ENCODE results near the gene PORCN. TPM values are rescaled to one million over a fixed set of nuclear protein-coding genes. Genes with fewer than 3 reads are reported as not detected.

Gene PORCN
- total RNA-seq, result 6.5 and 8.4 TPM in 2 replicates

DNA sequence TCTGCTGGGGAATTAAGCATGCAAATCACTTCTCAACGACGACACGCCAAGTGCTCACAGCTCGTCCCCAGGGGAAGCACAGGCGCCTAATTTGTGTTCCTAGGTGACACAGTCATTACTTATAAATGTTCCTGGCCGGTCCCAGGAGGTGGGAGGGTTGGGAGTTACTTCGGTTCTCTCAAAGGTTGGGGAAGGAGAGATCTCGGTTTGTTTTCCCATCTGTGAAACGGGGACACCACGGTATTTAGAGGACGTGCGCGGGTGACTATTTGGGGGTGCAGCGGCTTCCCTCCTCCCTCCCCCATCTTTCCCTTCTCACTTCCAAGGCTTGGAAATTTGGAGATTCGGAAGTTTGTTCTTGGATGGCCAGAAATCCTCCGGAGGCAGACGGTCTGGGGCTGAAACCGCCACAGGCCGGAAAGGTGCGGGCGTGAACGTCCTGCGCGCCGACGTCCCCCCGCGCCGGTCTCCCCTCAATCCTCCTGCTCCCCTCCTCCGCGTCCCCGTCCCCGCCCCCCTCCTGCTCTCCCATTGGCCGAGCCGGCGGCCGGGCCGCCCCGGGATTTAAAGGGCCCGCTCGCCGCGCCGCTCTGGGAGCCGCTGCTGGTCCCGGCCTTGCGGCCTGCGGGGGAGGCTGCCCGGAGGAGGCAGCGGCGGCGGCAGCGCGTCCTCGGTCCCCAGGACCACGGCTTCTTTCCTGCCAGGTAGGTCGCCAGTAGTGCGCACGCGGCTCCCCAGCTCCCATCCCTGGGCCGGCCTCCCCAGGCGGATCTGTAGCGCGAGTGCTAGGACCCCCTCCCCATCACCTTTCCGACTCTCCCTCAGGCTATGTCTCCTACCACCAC lies at the start of gene PORCN:
TSS of gene PORCN (plus strand) at position 593 of the 845 bp plus-strand sequence. CDS start 829 bp downstream, outside the sequence.
- peak; percentile 68 for DNase-seq (ENCODE audit: low read depth)
- TF ChIP-seq, protein P1, sequence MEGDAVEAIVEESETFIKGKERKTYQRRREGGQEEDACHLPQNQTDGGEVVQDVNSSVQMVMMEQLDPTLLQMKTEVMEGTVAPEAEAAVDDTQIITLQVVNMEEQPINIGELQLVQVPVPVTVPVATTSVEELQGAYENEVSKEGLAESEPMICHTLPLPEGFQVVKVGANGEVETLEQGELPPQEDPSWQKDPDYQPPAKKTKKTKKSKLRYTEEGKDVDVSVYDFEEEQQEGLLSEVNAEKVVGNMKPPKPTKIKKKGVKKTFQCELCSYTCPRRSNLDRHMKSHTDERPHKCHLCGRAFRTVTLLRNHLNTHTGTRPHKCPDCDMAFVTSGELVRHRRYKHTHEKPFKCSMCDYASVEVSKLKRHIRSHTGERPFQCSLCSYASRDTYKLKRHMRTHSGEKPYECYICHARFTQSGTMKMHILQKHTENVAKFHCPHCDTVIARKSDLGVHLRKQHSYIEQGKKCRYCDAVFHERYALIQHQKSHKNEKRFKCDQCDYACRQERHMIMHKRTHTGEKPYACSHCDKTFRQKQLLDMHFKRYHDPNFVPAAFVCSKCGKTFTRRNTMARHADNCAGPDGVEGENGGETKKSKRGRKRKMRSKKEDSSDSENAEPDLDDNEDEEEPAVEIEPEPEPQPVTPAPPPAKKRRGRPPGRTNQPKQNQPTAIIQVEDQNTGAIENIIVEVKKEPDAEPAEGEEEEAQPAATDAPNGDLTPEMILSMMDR (IDR thresholded peaks at IDR 0.05; ENCODE audit: insufficient read depth, low read depth, low read length), result no peak
- peak within 1 kb of the TSS; percentile 79 for H3K4me3 ChIP-seq (ENCODE audit: low read depth, low read length)

DNA sequence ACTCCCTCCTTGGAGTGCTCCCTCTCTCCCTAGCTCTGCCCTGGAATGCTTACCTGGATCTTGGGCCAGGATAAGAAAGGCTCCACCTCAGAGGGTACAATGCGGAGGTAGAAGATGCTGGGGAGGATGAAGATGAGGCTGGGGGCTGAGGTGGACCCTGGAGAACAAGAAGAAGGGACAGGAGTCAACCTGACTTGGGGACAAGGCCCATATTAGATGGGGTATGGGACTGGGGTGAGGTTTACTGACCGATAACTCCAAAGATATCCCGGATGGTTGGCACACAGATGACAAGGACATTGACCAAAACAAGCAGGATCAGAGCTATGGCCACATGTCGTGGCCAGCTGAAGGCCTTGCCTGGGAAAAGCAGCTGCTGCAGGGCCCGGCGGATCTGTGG lies 49.3 kb upstream of the PORCN start:
- DNase-seq (ENCODE audit: low read depth), result no peak
- TF ChIP-seq, protein P1 (IDR thresholded peaks at IDR 0.05; ENCODE audit: insufficient read depth, low read depth, low read length), result no peak
- no peak overlapping the region for H3K4me3 ChIP-seq (ENCODE audit: low read depth, low read length)

DNA sequence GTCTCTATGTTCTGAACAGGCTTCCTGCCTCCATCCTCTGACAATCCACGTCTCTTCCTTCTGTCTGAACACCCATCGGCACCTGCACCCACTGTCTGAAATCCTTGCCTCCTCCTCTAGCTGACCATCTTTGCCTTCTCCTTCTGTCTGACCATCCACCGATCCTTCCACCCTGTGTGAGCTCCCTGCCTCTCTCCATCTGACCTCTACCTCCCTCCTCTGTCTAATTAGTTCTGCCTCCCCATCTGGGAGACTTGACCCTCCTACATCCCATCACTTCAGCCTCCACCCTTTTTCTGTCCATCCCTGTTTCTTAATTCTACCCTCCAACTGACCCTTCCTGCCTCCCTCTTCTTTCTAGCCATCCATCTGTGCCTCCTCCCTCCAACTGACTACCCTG lies 48.8 kb upstream of the PORCN start:
- TF ChIP-seq, protein P1 (IDR thresholded peaks at IDR 0.05; ENCODE audit: insufficient read depth, low read depth, low read length), result no peak
- DNase-seq (ENCODE audit: low read depth), result no peak
- H3K4me3 ChIP-seq (ENCODE audit: low read depth, low read length), result no peak overlapping the region

DNA sequence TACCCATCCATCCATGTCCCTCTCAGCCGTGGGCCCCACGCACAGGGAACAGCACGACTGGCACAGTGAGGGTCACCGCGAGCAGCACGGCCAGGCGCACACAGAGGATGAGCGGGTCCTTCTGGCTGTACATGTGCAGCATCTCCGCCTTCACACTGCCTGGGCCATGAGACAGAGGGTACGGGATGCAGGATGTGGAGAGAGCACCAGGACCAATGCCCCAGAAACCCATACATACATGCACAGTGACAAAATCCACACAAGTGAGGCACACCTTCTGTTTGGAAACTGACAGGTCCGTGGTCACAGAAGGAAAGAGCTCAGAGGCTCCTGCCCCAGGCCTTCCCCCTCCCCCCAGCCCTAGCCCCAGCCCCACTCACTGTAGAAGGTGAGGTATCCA lies 48.2 kb upstream of the PORCN start:
- H3K4me3 ChIP-seq (ENCODE audit: low read depth, low read length), result no peak overlapping the region
- TF ChIP-seq, protein P1 (IDR thresholded peaks at IDR 0.05; ENCODE audit: insufficient read depth, low read depth, low read length), result no peak

DNA sequence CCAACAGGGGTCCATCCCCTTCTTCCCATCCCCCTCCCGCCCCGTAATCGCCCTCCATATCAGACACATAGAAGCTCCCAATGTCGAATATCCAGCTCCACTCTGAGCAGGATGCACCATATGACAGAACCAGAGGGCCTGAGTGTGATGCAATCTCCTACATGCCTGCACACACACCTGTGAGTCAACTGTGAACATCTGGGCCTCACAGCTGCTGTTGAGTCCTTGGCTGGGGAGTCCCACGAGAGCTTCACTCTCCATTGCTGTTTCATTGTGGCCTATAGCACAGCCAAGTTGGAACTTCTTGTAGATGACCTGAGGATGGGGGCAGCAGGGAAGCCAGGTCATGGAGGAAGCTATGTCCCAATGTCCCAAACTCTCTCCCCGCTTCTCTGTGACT lies 47.0 kb upstream of the PORCN start:
- TF ChIP-seq, protein P1 (IDR thresholded peaks at IDR 0.05; ENCODE audit: insufficient read depth, low read depth, low read length), result no peak
- H3K4me3 ChIP-seq (ENCODE audit: low read depth, low read length), result no peak overlapping the region
- DNase-seq (ENCODE audit: low read depth), result no peak

More for the DNA sequence above, 48.2 kb upstream of the PORCN start:
- no peak for DNase-seq (ENCODE audit: low read depth)

DNA sequence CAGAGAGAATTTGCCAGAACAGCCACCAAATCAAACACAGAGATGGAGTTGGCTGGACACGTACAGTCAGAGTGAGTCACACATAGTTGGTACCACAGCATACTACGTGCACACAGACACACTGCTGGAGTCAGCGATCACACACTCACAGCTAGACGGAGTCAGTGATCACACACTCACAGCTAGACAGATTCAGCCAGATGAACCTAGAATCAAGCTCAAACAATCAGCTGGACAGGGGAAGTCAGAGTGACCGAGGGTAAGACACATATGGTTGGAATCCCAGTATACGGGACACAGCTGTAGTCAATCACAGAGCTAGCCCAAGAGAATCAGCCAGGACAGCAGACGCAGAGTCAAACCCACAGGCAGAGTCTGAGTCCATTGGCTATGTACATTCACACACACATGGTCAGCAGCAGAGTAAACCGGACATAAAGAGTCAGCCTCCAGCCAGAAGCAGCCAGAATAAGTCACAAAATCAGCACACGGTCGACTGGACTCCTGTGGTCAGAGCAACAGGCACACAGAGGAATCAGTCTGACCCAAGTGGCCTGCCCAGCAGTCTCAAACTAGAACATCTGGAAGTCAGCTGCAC lies 43.4 kb upstream of the PORCN start:
- H3K4me3 ChIP-seq (ENCODE audit: low read depth, low read length), result no peak overlapping the region
- TF ChIP-seq, protein P1 (IDR thresholded peaks at IDR 0.05; ENCODE audit: insufficient read depth, low read depth, low read length), result no peak

More for the DNA sequence above, 43.4 kb upstream of the PORCN start:
- DNase-seq (ENCODE audit: low read depth), result peak; percentile 81
